Caco-2 (cell line): ENCODE results near the gene UNG. TPM values are rescaled to one million over a fixed set of nuclear protein-coding genes. Genes with fewer than 3 reads are reported as not detected.

Source experiments
- BruUV-seq: library from RNA; stranded (reverse); fragments of 400-500 nt; replicated peaks from 2 replicates; lab custom pipeline; 2021; lab: Mats Ljungman, UMichigan
- CTCF ChIA-PET: fragments of 300-600 bp; sonication (Branson Sonifier 250); formaldehyde crosslinking; loops from one replicate; lab custom pipeline; 2022; ENCODE audit warnings: antibody characterized with exemption; lab: Charles Lee
- POLR2A ChIA-PET: fragments of 300-600 bp; sonication (Branson Sonifier 250); formaldehyde crosslinking; loops from one replicate; lab custom pipeline; 2022; ENCODE audit warnings: antibody characterized with exemption; lab: Charles Lee
- DNase-seq, 2 experiments: peaks; one replicate each; pipeline versions ENCODE4 v3.0.0 to v3.0.0-alpha.2; 2020 to 2022
- H3K27me3 ChIP-seq: replicated peaks from 2 replicates; pipeline ENCODE4 v1.6.0; 2011; ENCODE audit warnings: low read length; ENCODE audit not compliant: control insufficient read depth, insufficient read depth
- H3K36me3 ChIP-seq: 2 replicates; pipeline ENCODE4 v1.5.1; 2011; ENCODE audit warnings: low read length; ENCODE audit not compliant: control insufficient read depth, insufficient read depth
- H3K4me1 ChIP-seq: fragments of 250-450 bp; sonication (Bioruptor Pico); 2 replicates; pipeline ENCODE4 v1.5.1; 2020; ENCODE audit warnings: mild to moderate bottlenecking
- H3K4me3 ChIP-seq: 2 replicates; pipeline ENCODE4 v1.5.1; 2011; ENCODE audit warnings: low read depth, mild to moderate bottlenecking, control low read depth, low read length
- H3K9me3 ChIP-seq: fragments of 250-450 bp; sonication (Bioruptor Pico); 2 replicates; pipeline ENCODE4 v1.5.1; 2020; ENCODE audit warnings: mild to moderate bottlenecking, moderate library complexity
- H3K27ac Mint-ChIP-seq: one replicate; pipeline ENCODE4 v1.8.0; 2022; ENCODE audit warnings: mixed read lengths; ENCODE audit not compliant: unreplicated experiment
- H3K27me3 Mint-ChIP-seq: one replicate; pipeline ENCODE4 v1.8.0; 2022; ENCODE audit warnings: mixed read lengths; ENCODE audit not compliant: insufficient read depth, unreplicated experiment
- H3K36me3 Mint-ChIP-seq: one replicate; pipeline ENCODE4 v1.8.0; 2022; ENCODE audit warnings: mild to moderate bottlenecking, mixed read lengths; ENCODE audit not compliant: insufficient read depth, unreplicated experiment
- H3K4me1 Mint-ChIP-seq: one replicate; pipeline ENCODE4 v1.8.0; 2022; ENCODE audit warnings: low read depth, mixed read lengths; ENCODE audit not compliant: unreplicated experiment
- H3K4me3 Mint-ChIP-seq: one replicate; pipeline ENCODE4 v1.8.0; 2022; ENCODE audit warnings: mild to moderate bottlenecking, moderate library complexity, mixed read lengths; ENCODE audit not compliant: unreplicated experiment
- H3K9me3 Mint-ChIP-seq: one replicate; pipeline ENCODE4 v1.8.0; 2022; ENCODE audit warnings: mixed read lengths; ENCODE audit not compliant: unreplicated experiment
- CTCF ChIP-seq, 2 experiments: fragments of 200-600 bp in 1 of 2; IDR thresholded peaks; 1 replicate in 1 of 2; 2 replicates in 1 of 2; pipeline versions ENCODE4 v1.5.1 to v1.8.0; 2011 to 2022; ENCODE audit warnings: antibody characterized with exemption in 1 of 2, control low read depth in 1 of 2, inconsistent platforms in 1 of 2, low read depth in 1 of 2, low read length in 1 of 2, mild to moderate bottlenecking in 1 of 2, moderate library complexity in 1 of 2; ENCODE audit not compliant: insufficient read depth in 1 of 2, severe bottlenecking in 1 of 2, unreplicated experiment in 1 of 2
- intact Hi-C: fragments of 100-400 bp; cut with micrococcal nuclease; formaldehyde crosslinking; loops from one replicate; pipeline ENCODE4 v1.10.0; 2022; ENCODE audit not compliant: unreplicated experiment
- total RNA-seq: library from RNA; stranded (reverse); gene quantifications from 2 replicates; pipeline ENCODE4 v1.2.3, GENCODE V29; 2022

Gene UNG
- total RNA-seq, 1 experiment from 2014 or later = 78.3 TPM

GRCh38 chr12:109120557-109120956 lies 23.2 kb downstream of the UNG start:
- H3K27ac Mint-ChIP-seq = no peak overlapping the region
- no TSS peak for BruUV-seq

GRCh38 chr12:109121346-109121880 lies 24.0 kb downstream of the UNG start:
- Histone ChIP-seq H3K4me3 (no peak overlapping the region), H3K9me3 (no peaks in the 10 kb centered on the region), H3K4me1 (no peaks in the 10 kb centered on the region; the same call in 1 of the 2 replicates), H3K36me3 (no peaks in the 10 kb centered on the region), H3K27me3 (no peaks in the 10 kb centered on the region)
- no peaks in the 10 kb centered on the region for H3K4me1 Mint-ChIP-seq
- TF ChIP-seq CTCF (IDR thresholded peaks at IDR 0.05; ENCODE audit: insufficient read depth in 1 of 2, low read depth in 1 of 2, low read length in 1 of 2, severe bottlenecking in 1 of 2, unreplicated experiment in 1 of 2) = no peak
- ChIA-PET CTCF (no interaction called here), POLR2A (no interaction called here)
- DNase-seq = no peak
- H3K36me3 Mint-ChIP-seq = no peaks in the 10 kb centered on the region
- H3K27me3 Mint-ChIP-seq = no peaks in the 10 kb centered on the region
- H3K27ac Mint-ChIP-seq = no peak overlapping the region
- H3K4me3 Mint-ChIP-seq = no peak overlapping the region
- H3K9me3 Mint-ChIP-seq = no peaks in the 10 kb centered on the region
- BruUV-seq = no TSS peak
- intact Hi-C loops = no loop called here

More at GRCh38 chr12:109120557-109120956, 23.2 kb downstream of the UNG start:
- H3K36me3 ChIP-seq = no peaks in the 10 kb centered on the region
- H3K4me3 Mint-ChIP-seq = no peak overlapping the region
- DNase-seq = no peak
- peaks cover 5% of the 10 kb centered on the region for H3K4me1 Mint-ChIP-seq
- no peak overlapping the region for H3K4me3 ChIP-seq
- H3K9me3 Mint-ChIP-seq = no peaks in the 10 kb centered on the region
- H3K27me3 Mint-ChIP-seq = no peaks in the 10 kb centered on the region
- ChIA-PET CTCF (interaction anchor here (0.6 kb wide), 1 partner anchor 634 kb away, joined by 8 read pairs; no protein-coding TSS in a partner anchor), POLR2A (no interaction called here)
- TF ChIP-seq CTCF (IDR thresholded peaks at IDR 0.05; ENCODE audit: insufficient read depth in 1 of 2, low read depth in 1 of 2, low read length in 1 of 2, severe bottlenecking in 1 of 2, unreplicated experiment in 1 of 2) = no peak
- peaks cover 6% of the 10 kb centered on the region; the same call in 1 of the 2 replicates for H3K4me1 ChIP-seq
- H3K36me3 Mint-ChIP-seq = no peaks in the 10 kb centered on the region
- H3K9me3 ChIP-seq = no peaks in the 10 kb centered on the region
- no peaks in the 10 kb centered on the region for H3K27me3 ChIP-seq
- intact Hi-C loops = no loop called here

- no TSS peak for BruUV-seq
- no peak for DNase-seq
- no peak overlapping the region for H3K4me3 ChIP-seq
- H3K27me3 Mint-ChIP-seq = no peaks in the 10 kb centered on the region
- no peak for TF ChIP-seq CTCF (IDR thresholded peaks at IDR 0.05; ENCODE audit: insufficient read depth in 1 of 2, low read depth in 1 of 2, low read length in 1 of 2, severe bottlenecking in 1 of 2, unreplicated experiment in 1 of 2)
- ChIA-PET CTCF (no interaction called here), POLR2A (no interaction called here)
- H3K4me1 ChIP-seq = no peaks in the 10 kb centered on the region
- no peaks in the 10 kb centered on the region for H3K27me3 ChIP-seq
- no peak overlapping the region for H3K27ac Mint-ChIP-seq
- H3K9me3 ChIP-seq = no peaks in the 10 kb centered on the region
- H3K36me3 Mint-ChIP-seq = no peaks in the 10 kb centered on the region
- H3K36me3 ChIP-seq = no peaks in the 10 kb centered on the region
- no peak overlapping the region for H3K4me3 Mint-ChIP-seq
- intact Hi-C loops = no loop called here
- no peaks in the 10 kb centered on the region for H3K9me3 Mint-ChIP-seq
- H3K4me1 Mint-ChIP-seq = no peaks in the 10 kb centered on the region
Observed at GRCh38 chr12:109124878-109125648, 27.7 kb downstream of the UNG start.
